NCI-H2227 (cell line): ENCODE results near the gene ADAM23.
A peak's percentile ranks its signal among the peaks of the same experiment; 100 is the strongest.

Source experiments
- DNase-seq: peaks from one replicate; lab custom pipeline; 2025; ENCODE audit not compliant: unreplicated experiment; lab: John Stamatoyannopoulos, UW

ADAM23 gene

DNA sequence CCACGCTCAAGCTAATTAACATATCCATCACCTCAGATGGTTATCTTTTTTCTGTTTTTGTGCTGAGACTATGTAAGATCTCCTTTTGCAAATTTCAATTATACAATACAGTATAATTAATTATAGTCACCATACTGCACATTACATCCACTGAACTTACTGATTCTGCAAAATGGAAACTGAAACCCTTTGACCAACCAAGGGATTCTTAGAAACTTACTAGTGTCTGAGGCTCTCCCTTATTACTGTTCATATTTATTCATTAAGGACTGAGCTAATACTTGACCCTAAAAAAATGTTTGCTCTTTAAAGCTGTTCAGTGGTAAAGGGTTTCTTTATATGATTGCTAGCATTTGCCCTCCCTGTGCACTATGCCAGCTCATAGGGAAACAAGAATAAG, 50.7 kb downstream of the ADAM23 start:
- DNase-seq, result no peak

GRCh38 chr2:206502729-206503128, 59.4 kb downstream of the ADAM23 start:
- DNase-seq, result no peak

DNA sequence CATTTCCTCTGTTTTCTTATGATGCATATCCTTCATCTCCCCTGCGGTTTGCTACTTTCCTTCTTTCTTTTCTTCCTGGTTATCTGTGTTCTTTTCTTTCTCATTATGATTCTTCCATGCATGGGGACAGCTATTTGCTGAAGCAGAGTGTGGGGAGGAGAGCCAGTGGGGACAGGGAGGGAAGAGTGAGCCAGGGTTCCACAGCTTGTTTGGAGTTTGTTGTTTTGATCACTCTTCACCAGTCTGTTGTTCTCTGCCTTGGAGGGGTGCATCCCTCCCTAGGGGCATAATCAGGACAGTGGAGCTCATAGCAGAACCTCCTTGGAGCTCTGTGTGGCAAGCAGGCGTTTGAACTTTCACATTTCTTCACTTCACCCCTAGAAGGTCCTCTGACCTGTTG, 68.0 kb downstream of the ADAM23 start:
- DNase-seq, result no peak

DNA sequence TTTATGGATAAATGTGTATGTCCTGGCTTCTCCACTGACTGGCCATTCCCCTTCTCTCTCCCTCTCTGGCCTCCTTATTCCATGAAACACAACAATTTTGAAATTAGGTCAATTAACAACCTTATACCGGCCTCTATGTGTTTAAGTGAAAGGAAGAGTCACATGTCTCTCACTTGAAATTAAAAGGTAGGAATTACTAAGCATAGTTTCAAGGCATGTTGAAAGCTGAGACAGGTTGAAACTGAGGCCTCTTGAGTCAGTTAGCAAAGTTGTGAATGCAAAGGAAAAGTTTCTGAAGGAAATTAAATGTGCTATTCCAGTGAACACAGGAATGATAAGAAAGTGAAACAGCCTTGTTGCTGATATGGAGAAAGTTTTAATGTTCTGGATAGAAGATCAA, 69.7 kb downstream of the ADAM23 start:
- DNase-seq, result no peak

- DNase-seq, result no peak
These were observed 72.2 kb downstream of the ADAM23 start for GRCh38 chr2:206515580-206515979.

DNA sequence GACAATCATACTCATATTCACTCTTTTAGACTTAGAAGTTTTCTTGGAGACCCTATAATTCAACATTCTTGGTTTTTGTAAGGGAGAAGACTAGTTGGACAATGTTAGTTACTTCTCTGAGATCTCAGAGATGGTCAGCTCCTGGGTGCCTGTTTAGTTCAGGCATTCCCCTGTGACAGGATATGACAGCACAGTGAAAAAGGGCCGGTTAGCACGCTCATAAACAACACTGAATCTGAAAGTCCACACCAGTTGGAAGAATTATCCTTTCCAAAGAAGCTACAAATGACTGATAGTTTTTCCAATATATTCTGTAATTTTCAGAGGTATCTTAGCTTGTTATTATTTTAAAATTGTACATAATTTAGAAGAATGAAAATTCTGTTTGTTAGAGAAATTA, 75.7 kb downstream of the ADAM23 start:
- DNase-seq, result no peak

- DNase-seq, result no peak
These were observed 77.1 kb downstream of the ADAM23 start for GRCh38 chr2:206520450-206520849.

DNA sequence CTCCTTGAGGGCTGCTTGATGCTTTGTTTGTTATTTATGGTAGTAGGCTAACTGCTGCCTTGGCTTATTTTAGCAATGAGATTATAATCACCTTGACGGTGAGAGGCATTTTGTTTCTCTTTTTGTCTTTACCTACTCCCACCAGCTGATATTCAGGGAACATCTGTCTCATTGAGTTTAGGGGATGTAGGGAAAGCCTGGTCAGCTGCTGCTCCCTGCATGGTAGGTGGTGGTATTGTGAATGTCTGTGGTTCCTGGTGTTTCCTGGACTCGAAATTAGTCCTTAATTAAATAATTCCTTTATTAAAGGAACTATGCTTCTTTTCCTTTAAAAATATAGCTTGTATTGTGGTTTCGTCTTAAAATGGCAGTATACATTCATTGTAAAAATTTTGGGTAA, 77.8 kb downstream of the ADAM23 start:
- no peak for DNase-seq

DNA sequence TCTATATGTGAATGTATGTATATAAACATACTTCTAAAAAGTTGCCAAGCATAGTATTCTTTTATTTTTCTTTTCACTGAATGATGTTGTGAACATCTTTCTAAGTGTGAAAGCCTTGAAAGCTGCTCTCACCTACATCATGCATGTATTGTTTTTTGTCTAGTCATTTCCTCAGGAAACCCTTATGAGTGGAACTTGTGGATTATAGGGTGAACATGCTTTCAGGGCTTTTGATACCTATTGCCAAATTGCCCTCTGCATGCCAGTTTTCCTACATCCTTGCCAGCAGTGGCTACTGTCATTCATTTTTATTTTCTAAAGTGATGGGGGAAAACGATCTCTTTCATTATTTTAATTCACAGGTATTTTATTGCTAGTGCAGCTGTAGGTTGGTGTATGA, 78.3 kb downstream of the ADAM23 start:
- DNase-seq, result no peak

- DNase-seq, result no peak
These were observed 83.1 kb downstream of the ADAM23 start for GRCh38 chr2:206526416-206526815.

GRCh38 chr2:206527153-206527552, 83.8 kb downstream of the ADAM23 start:
- DNase-seq, result no peak

DNA sequence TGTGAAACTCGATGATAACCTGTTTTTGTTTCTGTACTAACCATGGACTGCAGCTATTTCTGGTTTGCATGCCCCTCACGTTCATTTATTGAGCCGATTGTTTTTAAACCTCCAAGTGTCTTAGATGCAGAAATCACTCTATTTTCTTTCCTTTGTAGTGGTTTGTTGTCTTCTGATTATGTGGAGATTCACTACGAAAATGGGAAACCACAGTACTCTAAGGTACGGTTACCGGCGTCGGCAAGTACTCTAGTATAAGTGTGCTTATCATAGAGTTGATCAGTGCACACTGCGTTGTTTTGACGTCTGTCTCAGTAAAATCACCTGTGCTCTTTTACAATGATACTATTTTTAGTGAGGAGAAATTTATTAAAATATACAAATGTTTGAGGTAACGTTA, 87.4 kb downstream of the ADAM23 start:
- DNase-seq, result no peak

GRCh38 chr2:206531996-206532543, 88.7 kb downstream of the ADAM23 start:
- no peak for DNase-seq

- no peak for DNase-seq
These were observed 90.6 kb downstream of the ADAM23 start for GRCh38 chr2:206533977-206534376.

GRCh38 chr2:206535260-206535986, 92.1 kb downstream of the ADAM23 start:
- DNase-seq, result no peak

- DNase-seq, result no peak
These were observed 97.4 kb downstream of the ADAM23 start for GRCh38 chr2:206540757-206541156.

- no peak for DNase-seq
These were observed 99.7 kb downstream of the ADAM23 start for GRCh38 chr2:206543073-206543472.

GRCh38 chr2:206548383-206548782, 105.1 kb downstream of the ADAM23 start:
- DNase-seq, result no peak

DNA sequence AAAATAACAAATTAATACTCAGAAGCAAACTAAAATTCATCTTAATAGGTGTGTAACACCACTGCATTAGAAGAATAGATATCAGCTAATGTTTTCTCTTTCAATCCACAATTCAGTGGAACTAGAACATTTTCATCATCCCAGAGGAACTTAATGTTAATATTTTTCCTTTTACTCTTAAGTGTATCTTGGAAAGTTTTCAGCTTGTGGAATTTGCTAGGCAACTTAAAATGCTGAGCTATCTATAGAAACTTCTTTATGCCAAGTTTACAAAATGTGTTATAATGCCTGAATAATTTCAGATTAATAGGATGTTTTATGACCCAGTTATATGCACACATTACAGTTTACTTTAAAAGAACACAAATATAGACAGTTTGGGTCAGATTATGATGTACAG, 112.4 kb downstream of the ADAM23 start:
- DNase-seq, result no peak

DNA sequence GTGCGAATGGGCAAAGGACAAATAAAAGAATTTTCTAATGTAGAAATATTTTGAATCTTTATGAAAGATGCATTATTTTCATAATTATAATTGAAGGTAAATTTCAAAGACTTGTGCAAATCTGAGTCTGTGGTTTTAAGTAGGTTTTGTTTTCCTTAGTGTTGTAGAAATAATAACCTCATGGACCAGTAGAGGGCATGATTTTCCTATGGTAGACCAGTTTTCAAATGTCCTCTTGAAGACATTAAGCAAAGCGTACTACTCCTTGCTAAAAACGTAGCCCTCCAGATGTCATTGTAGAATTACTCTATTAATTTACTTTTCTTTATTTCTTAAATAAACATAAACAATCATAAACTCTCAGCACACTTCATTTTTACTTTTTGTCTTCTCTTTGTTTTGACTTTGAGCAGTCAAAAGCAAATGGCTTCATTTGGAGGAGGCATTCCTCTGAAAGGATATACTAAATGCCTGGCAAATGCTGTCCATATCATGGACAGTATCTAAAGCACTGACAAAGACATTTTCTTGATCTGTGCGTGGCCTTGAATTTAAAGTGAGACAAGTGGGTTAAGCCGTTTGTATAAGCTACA, 113.1 kb downstream of the ADAM23 start:
- DNase-seq, result peak; percentile 62

DNA sequence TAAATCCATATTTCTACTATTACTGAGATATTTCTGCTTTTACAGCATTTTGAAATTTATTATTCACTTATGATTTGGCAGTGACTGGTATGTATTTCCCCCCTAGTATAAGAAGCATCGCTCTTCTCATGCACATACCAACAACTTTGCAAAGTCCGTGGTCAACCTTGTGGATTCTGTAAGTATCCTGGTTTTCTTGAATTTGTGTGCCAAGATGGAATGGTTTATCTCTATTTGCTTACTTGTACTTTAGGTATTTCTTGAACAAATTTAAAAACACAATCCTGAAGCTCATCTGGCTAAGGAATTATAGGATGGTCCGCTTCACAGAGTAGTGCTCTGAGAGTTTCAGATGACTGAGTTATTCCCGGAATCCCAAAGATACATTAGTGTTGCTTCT, 114.0 kb downstream of the ADAM23 start:
- DNase-seq, result no peak

GRCh38 chr2:206558492-206558891, 115.2 kb downstream of the ADAM23 start:
- no peak for DNase-seq

DNA sequence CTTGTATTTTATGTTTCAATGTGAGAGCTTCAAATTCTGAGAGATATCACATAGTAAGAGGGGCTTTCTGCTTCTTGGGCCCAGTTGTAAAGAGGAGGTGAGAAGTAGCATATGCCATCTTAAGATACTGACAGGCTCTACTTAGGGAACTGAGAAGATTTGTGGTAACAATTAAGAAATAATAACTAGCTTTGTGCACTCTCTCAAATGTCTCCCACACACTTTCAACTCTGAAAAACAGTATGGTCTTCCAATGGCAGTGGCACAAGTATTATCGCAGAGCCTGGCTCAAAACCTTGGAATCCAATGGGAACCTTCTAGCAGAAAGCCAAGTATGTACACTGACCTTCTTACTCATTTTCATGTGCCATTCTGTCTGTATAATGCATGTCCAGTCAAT, 118.6 kb downstream of the ADAM23 start:
- DNase-seq, result no peak
